Adipocyte (in vitro differentiated cells): ENCODE measurements around the gene CASTOR2.
"Not testable (repeated sequence)": the region's sequence is repeated elsewhere in the genome, so short reads cannot be mapped to it uniquely, and the experiment has no call there.

ENCODE experiments used
- DNase-seq: peaks from one replicate; pipeline ENCODE4 v3.0.0-alpha.2; 2015; ENCODE audit warnings: low read depth
- H3K27me3 ChIP-seq: replicated peaks from 2 replicates; pipeline ENCODE4 v1.7.0; 2013; ENCODE audit warnings: mild to moderate bottlenecking, low read length, moderate library complexity; ENCODE audit not compliant: control insufficient read depth, insufficient read depth
- H3K36me3 ChIP-seq: 2 replicates; pipeline ENCODE4 v1.7.0; 2013; ENCODE audit warnings: low read length, mild to moderate bottlenecking, moderate library complexity; ENCODE audit not compliant: control insufficient read depth, insufficient read depth, severe bottlenecking
- H3K4me1 ChIP-seq: 2 replicates; pipeline ENCODE4 v1.7.0; 2013; ENCODE audit warnings: mild to moderate bottlenecking, low read length, moderate library complexity; ENCODE audit not compliant: control insufficient read depth, insufficient read depth
- H3K4me3 ChIP-seq: 2 replicates; pipeline ENCODE4 v1.7.0; 2013; ENCODE audit warnings: mild to moderate bottlenecking, low read length, moderate library complexity
- H3K9ac ChIP-seq: 2 replicates; pipeline ENCODE4 v1.7.0; 2013; ENCODE audit warnings: mild to moderate bottlenecking, low read length, moderate library complexity
- H3K9me3 ChIP-seq: 2 replicates; pipeline ENCODE4 v1.7.0; 2013; ENCODE audit warnings: mild to moderate bottlenecking, low read length, moderate library complexity; ENCODE audit not compliant: control insufficient read depth

Gene CASTOR2

DNA sequence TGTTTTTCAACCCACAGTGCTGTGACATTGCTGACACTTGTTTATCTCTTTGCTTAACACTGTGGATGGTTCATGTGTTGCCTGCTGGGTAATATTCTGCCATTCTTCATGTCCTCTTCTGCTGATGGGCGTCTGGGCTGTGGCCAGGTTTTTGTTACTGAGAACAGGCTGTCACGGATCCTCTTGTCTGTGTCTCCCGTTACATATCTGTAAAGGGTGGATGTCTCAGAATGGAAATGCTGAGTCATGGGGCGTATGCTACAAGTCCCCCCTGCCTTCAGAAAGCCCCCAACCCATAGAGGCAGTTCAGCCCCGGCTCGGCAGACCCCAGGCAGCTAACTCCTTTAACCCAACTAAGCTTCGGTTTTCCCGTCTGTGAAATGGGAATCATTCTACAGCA, 33.3 kb downstream of the CASTOR2 start:
- H3K4me1 ChIP-seq: peaks cover 22% of the 10 kb centered on the region
- H3K27me3 ChIP-seq, H3K9ac ChIP-seq, H3K36me3 ChIP-seq, DNase-seq, H3K4me3 ChIP-seq, H3K9me3 ChIP-seq: not testable (repeated sequence)

DNA sequence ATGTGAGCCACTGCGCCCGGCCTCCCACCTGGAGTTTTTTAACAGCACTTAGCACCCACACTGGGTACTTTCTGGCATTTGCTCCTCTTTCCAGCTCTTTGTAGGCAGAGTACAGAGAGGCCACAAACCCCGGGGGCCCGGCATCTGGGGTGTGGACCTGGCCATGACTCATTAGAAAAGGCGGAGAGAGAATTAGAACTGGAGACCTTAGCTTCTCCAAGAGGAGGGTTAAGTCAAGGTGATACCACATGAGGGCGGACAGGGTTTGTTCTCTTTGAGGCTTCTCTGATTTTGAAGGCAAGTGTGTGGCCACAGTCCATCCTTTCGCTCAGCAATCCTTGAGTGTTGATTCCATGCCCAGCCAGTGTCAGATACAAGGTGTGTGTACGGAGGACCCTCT, 36.9 kb downstream of the CASTOR2 start:
- H3K4me3 ChIP-seq, H3K4me1 ChIP-seq, H3K27me3 ChIP-seq, H3K9ac ChIP-seq, H3K36me3 ChIP-seq, DNase-seq, H3K9me3 ChIP-seq: not testable (repeated sequence)

DNA sequence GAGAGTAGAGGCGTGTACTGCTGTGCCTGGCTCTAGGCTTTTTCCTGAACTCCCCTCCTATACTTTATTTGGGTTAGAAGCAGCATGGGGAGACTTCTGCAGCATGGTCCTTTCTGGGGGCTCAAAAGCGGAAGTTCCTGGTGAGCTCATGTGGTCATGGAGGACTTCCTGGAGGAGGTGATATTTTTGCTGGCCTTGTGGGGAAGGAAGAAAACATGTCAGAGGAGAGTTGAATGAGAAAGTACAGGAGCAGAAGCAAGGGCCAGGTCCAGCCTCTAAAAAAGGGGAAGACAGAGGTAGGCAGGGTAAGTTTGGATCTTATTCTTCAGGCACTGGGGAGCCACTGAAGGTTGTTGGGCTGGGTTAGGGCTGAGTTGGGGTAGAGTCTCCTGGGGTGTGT, 45.5 kb downstream of the CASTOR2 start:
- no peak overlapping the region for H3K4me3 ChIP-seq
- H3K9me3 ChIP-seq: no peaks in the 10 kb centered on the region
- H3K36me3 ChIP-seq: no peaks in the 10 kb centered on the region
- no peak overlapping the region for H3K9ac ChIP-seq
- DNase-seq: no peak
- H3K4me1 ChIP-seq: no peaks in the 10 kb centered on the region
- no peaks in the 10 kb centered on the region for H3K27me3 ChIP-seq

DNA sequence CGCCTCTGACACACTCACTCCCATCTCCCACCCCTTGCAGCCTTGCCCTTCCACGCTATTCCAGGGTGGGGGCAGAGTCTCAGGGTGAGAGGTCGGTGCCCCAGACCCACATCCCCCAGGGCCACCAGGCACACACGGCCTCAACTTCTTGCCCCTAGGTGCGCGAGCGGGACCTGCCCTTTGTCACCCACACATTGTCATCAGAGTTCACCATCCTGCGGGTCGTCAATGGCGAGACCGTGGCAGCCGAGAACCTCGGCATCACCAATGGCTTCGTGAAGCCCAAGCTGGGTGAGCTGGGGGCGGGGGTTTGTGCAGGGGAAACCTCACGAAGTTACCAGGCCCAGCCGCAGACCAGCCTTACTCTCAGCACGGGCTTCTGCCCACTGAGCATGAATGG, 53.3 kb downstream of the CASTOR2 start:
- DNase-seq: no peak
- Histone ChIP-seq H3K27me3 (no peaks in the 10 kb centered on the region), H3K4me3 (no peak overlapping the region), H3K9ac (no peak overlapping the region), H3K36me3 (peaks cover 28% of the 10 kb centered on the region), H3K4me1 (no peaks in the 10 kb centered on the region), H3K9me3 (no peaks in the 10 kb centered on the region)

DNA sequence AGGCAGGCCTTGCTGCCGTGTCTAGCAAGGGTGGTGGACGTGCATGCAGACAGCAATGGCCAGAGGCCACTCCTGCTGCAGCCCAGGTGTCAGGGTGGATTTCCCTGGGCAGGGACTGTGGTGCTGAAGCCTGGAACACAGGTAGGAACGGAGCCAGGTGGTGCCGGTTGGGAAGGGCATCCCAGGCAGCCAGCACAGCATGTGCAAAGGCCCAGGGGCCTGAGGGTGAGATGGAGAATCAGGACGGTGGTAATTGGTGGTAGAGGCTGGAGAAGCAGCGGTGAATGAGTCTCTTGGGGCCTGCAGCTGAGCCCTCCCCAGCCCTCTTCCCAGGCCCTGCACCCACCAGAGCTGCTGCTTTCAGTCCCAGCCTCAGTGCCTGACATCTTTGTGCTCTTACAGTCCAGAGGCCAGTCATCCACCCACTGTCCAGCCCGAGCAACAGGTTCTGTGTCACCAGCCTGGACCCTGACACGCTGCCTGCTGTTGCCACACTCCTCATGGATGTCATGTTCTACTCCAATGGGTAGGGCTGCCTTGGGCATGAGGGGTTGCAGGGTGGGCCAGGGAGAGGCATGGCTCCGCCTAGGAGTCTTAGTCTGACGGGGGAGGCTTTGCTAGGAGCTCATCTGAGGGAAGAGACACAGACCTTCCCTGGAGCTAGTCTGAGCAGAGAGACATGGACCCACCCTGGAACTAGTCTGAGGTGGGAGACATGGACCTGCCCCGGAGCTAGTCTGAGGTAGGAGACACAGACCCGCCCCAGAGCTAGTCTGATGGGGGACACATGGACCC, 54.3 kb downstream of the CASTOR2 start:
- H3K9me3 ChIP-seq: no peaks in the 10 kb centered on the region
- no peak for DNase-seq
- H3K27me3 ChIP-seq: no peaks in the 10 kb centered on the region
- peaks cover 30% of the 10 kb centered on the region for H3K36me3 ChIP-seq
- H3K4me1 ChIP-seq: no peaks in the 10 kb centered on the region
- H3K4me3 ChIP-seq: no peak overlapping the region
- no peak overlapping the region for H3K9ac ChIP-seq

DNA sequence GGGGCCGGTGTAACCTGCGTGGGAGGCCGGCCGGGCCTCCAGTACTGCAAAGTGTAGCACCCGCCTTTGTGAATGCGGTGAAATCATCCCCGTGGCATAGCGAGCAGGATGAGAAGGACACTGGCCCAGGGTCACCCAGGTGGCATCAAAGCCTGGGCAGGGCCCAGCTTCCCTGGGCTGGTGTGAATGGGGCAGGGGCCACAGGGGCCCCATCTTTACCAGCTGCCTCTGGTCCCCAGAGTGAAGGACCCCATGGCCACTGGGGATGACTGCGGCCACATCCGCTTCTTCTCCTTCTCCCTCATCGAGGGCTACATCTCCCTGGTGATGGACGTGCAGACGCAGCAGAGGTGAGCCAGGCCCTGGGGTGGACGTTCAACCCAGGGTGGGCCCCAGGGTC, 55.3 kb downstream of the CASTOR2 start:
- Histone ChIP-seq H3K27me3 (no peaks in the 10 kb centered on the region), H3K9me3 (no peaks in the 10 kb centered on the region), H3K9ac (no peak overlapping the region), H3K4me3 (no peak overlapping the region), H3K4me1 (no peaks in the 10 kb centered on the region), H3K36me3 (peaks cover 40% of the 10 kb centered on the region)
- no peak for DNase-seq

DNA sequence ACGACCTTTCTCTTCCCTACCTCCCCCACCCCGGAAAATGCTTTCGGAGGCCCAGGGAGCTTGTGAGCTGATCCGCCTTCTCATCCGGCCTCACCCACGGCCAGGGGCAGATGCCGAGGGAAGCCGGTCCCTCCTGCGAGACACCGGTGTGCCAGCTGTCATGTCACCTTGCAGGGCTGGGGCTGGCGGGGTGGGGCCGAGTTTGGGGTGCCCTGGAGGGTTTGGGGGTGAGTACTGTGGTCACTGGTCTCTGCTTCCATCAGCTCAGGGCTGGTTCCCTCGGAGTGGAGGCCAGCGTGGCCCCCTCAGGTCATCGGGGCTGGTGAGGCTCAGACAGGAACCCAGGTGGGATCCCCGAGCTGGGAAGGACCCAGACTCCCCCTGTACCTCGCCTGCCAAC, 60.4 kb downstream of the CASTOR2 start:
- H3K36me3 ChIP-seq: peaks cover 24% of the 10 kb centered on the region

DNA sequence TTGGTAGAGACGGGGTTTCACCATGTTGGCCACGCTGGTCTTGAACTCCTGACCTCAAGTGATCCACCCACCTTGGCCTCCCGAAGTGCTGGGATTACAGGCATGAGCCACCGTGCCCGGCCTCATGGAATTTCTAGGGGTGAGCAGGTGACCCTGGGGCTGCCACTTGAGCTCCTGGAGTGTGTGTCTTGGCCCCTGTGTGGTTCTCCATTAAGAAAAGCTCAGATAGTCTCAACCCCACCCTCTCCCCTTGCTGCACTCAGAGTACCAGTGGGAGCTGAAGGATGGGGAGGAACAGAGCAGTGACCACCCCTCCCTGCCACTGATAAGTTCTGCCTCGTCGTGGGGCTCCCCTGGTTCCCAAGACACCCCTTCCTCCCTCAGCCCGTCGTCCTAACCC, 63.8 kb downstream of the CASTOR2 start:
- DNase-seq: no peak
- Histone ChIP-seq H3K9me3 (no peaks in the 10 kb centered on the region), H3K27me3 (no peaks in the 10 kb centered on the region), H3K36me3 (peaks cover 15% of the 10 kb centered on the region), H3K4me3 (no peak overlapping the region), H3K9ac (no peak overlapping the region), H3K4me1 (no peaks in the 10 kb centered on the region)

More for the DNA sequence above, 60.4 kb downstream of the CASTOR2 start:
- Histone ChIP-seq H3K9ac (no peak overlapping the region), H3K9me3 (no peaks in the 10 kb centered on the region), H3K27me3 (no peaks in the 10 kb centered on the region), H3K4me1 (no peaks in the 10 kb centered on the region), H3K4me3 (no peak overlapping the region)
- no peak for DNase-seq

DNA sequence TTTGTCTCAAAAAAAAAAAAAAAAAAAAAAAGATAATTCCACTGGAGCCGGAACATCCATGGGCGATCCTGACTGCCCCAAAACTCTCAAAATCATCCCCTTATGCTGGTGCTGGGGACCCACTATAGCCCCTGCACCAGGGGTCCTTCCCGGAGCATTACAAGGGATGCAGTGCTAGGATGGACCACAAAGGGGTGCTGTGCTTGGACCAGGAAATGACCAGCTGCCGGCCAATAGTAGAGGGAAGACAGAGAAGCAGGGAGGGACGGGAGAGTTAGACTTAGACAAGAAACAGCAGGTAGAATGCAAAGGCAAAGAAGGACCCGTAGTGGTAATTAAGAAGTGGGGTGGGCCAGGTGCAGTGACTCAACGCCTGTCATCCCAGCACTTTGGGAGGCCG, 68.6 kb downstream of the CASTOR2 start:
- no peak for DNase-seq
- Histone ChIP-seq H3K9ac (no peak overlapping the region), H3K4me1 (no peaks in the 10 kb centered on the region), H3K4me3 (no peak overlapping the region), H3K36me3 (no peaks in the 10 kb centered on the region), H3K27me3 (no peaks in the 10 kb centered on the region), H3K9me3 (no peaks in the 10 kb centered on the region)

DNA sequence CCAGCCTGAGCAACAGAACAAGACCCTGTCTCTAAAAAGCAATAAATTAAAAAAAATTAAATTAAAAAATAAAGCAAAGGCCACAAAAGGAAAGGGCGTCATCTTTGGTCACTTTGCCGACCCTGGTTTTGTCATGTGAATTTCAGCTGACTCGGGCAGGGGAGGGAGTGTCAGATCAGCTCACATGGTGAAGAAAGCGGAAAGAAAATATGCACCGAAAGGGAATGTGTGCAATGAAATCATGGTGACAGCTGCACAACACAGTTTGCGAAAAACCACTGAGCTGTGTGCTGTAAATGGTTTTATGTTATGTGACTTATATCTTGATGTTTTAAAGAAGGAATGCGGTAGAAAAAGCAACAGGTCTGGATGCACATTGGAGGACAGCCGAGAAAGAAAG, 69.3 kb downstream of the CASTOR2 start:
- Histone ChIP-seq H3K4me1 (no peaks in the 10 kb centered on the region), H3K4me3 (no peak overlapping the region), H3K27me3 (no peaks in the 10 kb centered on the region), H3K9ac (no peak overlapping the region), H3K36me3 (no peaks in the 10 kb centered on the region), H3K9me3 (no peaks in the 10 kb centered on the region)
- DNase-seq: no peak

DNA sequence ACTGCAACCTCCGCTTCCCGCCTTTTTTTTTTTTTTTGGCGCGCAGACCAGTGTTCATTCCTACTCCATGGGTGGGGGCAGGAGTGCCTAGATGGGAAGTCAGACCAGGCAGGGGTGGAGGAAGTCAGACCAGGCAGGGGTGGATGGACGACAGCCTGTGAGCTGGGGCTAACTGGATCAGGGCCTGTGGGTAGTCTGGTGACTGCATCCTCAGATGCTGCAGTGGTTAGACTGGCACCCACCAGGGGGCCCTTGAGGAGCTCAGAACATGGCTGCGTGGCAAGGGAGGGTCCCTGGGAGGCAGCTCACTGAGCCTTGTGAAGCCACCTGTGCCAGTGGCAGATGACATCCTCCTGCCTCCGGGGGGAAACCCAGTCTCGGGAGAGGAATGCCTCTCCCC, 74.0 kb downstream of the CASTOR2 start:
- no peak overlapping the region for H3K4me3 ChIP-seq
- no peak for DNase-seq
- peaks cover 10% of the 10 kb centered on the region for H3K4me1 ChIP-seq

DNA sequence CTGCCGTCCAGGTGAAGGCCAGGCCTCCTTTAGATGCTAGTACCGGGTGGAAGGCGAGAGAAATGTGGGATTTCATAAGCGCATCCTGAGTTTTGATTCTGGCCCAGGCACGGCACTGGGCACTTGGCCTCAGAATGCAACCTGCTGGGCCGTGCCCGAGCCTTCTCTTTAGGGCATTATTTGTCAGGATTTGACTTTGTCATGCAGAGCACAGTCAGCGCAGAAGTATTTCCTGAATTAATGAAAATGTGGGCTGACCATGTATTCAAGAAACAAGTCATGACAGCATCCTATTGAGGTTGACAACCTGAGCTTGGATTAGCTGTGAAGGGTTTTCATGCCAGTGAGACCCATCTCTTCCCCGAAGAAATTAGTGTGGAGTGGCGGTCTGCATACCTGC, 74.7 kb downstream of the CASTOR2 start:
- no peak overlapping the region for H3K4me3 ChIP-seq
- H3K27me3 ChIP-seq: no peaks in the 10 kb centered on the region
- no peak overlapping the region for H3K9ac ChIP-seq
- H3K36me3 ChIP-seq: peaks cover 18% of the 10 kb centered on the region
- no peaks in the 10 kb centered on the region for H3K9me3 ChIP-seq
- DNase-seq: no peak
- H3K4me1 ChIP-seq: peaks cover 10% of the 10 kb centered on the region

More for the DNA sequence above, 74.0 kb downstream of the CASTOR2 start:
- Histone ChIP-seq H3K36me3 (peaks cover 13% of the 10 kb centered on the region), H3K9me3 (no peaks in the 10 kb centered on the region), H3K27me3 (no peaks in the 10 kb centered on the region), H3K9ac (no peak overlapping the region)
